Peyer's patch (tissue), 4 donors: ENCODE results near the gene ZNF618.

ENCODE experiments used
- CTCF ChIP-seq, 6 experiments: fragments of 450-650 bp in 4 of 6; fragments of 200-600 bp in 2 of 6; sonication (generic) in 1 of 6; IDR thresholded peaks; one replicate each; pipeline ENCODE4 v1.5.1; 2017 to 2019; ENCODE audit warnings: antibody characterized with exemption in 6 of 6, mild to moderate bottlenecking in 3 of 6, moderate library complexity in 1 of 6
- POLR2A ChIP-seq, 2 donors: fragments of 450-650 bp; IDR thresholded peaks; one replicate each; pipeline ENCODE4 v1.5.1; 2017; ENCODE audit warnings: antibody characterized with exemption in 2 of 2, mild to moderate bottlenecking in 2 of 2, moderate library complexity in 2 of 2

GRCh38 chr9:114054191-114054690 is 178.1 kb downstream of the ZNF618 start:
- TF ChIP-seq CTCF (IDR thresholded peaks at IDR 0.05) (no peak), POLR2A (IDR thresholded peaks at IDR 0.05) (no peak)
